ENCODE measurements around the gene FAM120A. TPM values are rescaled to one million over a fixed set of nuclear protein-coding genes. Genes with fewer than 3 reads are reported as not detected.

The FAM120A gene
- total RNA-seq, 1 experiment from 2014 or later: 99.0 TPM

DNA sequence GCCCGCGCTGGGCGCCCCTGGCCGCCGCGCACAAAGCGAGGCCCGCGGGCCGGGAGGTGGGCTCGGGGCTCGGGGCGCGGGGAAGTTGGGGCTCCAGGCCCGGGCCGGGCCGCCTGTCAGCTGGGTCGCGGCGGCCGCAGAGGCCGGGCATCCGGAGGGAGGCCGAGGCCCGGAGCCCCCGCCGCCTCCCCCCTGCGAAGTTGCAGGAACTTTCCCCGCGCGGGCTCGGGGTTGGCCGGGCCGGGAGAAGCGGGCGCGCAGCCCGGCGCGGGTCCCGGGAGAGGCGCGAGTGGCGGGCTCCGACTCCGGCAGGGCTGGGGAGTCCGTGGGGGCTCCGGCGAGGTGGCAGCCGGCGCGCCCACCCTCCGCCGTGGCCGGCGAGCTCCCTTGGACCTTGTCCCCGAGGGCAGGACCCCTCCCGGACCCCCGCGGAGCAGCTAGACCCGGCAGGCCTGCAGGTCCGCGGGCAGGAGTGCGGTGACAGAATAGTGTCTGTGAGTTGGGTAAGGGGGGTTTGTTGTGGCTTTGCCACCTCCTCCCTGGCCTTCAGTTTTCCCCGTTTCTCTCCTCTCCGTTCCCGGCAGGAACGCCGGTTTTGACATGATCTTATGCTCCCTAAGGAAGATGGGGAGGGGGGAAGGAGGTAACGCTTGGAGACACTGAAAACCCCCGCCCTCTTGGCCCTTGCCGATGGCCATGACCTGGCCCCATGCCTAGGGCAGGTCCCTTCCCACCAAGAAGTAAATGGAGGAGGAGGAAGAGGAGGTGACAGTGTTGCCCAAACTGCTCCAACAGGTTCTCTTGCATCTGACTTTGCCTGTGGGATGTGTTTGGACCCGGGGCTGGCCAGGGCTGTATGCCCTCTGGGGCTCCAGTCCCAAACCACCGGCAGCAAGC is 125.8 kb downstream of the FAM120A start:
- DNase-seq (ENCODE audit: low read depth): no peak

GRCh38 chr9:93577975-93578682 is 126.6 kb downstream of the FAM120A start:
- no peak for DNase-seq (ENCODE audit: low read depth)

DNA sequence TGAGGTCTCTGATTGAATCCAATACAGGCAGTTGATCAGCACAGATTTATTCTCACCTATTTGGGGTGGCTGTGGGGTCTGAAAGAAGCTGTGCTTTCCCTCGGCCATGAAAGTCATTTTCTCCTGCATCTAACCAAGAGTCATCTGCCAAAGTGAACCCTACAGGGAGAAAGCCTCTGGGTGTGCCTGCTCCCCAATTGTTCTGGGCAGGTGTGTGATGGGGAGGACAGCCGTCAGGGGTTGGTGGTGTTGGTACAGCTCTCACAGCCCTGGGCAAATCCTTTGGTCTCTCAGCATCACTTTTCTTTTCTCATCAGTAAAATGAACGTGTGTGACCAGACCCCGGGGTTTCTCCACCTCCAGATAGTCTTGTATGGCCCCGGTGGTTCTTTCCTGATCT is 127.4 kb downstream of the FAM120A start:
- no peak for DNase-seq (ENCODE audit: low read depth)

DNA sequence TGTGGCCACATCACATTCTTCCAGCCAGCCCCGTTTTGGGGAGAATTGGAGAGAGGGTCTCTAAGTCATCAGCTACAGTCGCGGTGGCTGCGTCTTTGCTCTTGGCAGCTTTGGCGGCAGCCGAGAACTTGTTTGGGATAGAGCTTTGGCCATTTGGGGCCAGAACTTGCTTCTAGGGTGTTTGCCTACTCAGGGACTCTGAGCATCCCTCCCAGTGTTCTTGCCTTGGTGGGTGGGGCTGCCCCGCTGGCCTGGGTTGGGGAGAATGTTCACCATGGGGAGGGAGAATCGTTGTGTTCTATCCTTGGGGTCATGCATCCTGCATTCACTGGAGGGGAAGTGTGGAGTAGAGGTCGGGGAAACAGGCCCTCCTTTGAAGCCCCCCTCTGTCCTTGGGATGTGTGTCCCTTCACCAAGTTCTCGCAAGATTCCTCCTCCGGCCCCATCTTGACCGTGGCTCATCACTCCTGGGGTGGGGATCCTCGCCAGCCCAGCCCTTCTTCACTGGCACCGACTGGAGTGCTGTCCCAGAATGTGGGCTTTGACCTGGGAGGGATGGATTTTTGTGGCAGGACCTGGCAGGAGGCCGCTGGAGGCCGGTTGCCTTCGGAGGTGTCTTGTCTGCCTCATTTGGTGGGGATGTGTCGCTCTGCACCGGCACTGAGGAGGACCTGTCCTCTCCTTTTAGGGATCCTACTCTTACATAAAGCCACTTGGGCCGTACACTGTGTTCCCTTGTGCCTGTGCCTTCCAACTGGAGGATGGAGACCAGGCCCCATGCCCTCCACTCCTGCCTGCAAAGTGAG is 128.4 kb downstream of the FAM120A start:
- DNase-seq (ENCODE audit: low read depth): no peak

- DNase-seq (ENCODE audit: low read depth): no peak
Observed at GRCh38 chr9:93580654-93581380, 129.3 kb downstream of the FAM120A start.

DNA sequence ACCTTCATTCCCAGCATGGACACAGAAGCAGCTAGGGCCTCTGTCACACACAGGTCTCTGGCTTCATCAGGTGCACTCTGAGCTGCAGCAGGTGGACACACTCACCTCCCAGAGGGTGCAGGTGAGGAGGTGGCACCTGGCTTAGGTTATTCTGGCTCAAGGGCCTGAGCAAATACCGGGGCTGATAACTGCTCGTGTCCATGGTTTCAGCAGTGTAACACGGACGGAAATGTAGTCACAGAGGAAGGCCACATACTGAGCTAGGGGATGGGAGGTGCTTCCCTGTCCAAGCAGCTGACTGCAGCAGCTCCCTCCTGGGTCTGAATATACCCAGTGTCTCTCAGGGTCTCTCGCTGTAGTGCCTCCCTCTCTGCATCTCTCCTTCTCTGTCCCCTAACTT is 130.6 kb downstream of the FAM120A start:
- DNase-seq (ENCODE audit: low read depth): no peak

DNA sequence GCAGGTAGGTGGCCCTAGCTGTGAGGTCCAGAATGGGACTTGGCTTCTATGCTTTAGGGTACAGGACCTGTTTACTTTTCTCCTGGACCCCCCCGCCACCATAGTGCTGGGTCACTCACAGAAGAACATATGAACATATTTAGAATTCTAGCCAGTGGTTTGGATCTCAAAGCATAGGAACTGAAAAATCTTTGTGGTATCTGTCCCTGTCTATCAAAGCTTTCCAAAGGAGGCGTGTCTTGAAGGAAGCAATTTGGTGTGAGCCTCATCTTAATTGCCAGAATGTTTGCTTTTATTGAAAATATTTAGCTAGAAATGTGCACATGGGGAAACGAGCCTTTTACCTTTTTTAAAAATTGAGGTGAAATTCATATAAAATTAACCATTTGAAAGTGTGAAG is 131.1 kb downstream of the FAM120A start:
- no peak for DNase-seq (ENCODE audit: low read depth)

DNA sequence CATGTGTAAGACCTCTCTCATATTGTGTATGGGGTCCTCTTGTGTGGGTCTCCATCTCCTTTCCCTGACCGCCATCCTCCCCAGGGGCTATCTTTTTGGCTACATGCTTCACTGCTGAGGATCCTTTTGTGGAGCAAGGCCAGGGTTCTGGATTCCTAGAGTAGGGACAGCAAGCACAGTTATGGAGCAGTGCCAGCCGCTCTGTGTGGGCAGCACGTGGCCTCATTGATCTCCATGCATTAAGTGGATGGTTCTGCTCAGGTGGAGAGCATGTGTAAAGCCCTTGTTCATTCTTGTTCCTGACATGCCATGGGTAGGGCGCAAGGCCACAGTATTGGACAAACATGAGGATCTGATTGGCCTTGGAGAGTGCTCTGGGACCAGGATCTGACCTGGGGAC is 133.8 kb downstream of the FAM120A start:
- DNase-seq (ENCODE audit: low read depth): no peak

- no peak for DNase-seq (ENCODE audit: low read depth)
Observed at GRCh38 chr9:93585695-93586094, 134.2 kb downstream of the FAM120A start.

DNA sequence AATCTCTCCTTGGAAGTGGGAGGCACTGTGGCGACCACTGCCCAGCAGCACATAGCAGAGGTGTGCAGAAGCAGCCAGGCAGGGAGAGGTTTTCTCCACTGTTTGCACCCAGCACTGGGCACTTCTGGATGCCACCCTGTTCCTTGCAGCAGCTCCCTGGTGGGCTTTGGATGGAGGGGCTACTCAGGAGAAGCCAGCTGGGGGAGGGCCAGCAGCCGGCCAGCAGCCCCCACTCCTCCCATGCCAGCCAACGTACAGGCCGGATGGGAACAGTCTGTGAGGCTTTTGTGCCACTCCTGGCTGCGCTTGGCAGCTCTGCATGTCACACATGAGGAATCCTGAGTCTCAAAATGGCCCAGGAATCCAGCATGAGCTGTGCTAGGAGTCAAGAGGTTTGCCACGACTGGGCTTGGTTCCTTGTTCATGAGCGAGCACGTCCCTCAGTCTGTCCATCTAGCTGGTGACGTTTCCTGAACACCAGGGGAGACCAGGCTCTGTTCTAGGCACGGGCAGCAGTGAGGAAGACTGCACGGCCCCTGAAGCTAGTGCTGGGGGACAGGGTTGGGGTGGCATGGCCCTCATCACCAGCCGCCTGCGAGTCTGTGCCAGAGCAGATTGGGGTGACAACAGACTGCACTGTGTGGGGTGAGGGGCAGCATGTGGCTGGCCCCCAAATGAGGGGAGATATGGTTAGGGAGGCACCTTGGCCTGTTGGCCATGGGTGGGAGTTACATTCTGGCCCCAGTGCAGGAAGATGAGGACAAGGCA is 135.0 kb downstream of the FAM120A start:
- DNase-seq (ENCODE audit: low read depth): no peak

GRCh38 chr9:93587284-93587650 is 135.8 kb downstream of the FAM120A start:
- DNase-seq (ENCODE audit: low read depth): no peak

DNA sequence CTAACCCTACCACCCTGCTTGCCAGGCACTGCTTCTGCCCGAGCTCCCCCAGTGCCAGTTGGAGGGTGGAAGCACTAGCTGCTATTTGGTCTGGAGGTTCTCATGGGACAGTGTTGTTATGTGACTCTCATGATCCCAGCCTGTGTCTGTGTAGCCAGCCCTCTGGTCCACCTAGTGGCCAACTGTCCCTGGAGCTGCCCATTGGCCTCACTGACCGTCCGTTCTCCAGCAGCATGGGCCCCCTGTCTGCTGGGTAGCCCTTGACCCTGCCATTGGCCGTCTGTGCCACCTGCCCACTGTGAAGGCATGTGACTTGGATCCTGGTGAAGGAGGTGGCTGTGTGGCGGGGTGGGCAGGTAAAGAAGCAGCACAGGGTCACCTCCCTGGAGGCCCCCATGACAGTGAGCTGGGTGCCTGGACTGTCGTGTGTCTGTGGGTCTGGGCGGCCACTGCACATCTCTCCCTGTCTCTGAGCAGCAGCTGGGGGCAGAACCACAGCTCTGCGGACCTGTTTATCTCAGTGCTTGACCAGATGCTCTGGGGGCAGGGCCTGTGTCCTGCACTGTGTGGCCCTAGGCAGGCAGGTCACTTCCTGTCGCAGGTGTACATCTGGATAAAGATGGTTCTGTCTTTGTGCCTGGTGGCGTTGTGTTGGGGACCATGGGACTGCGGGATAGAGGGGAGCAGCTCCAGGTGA is 136.3 kb downstream of the FAM120A start:
- DNase-seq (ENCODE audit: low read depth): no peak

GRCh38 chr9:93588641-93589609 is 137.4 kb downstream of the FAM120A start:
- no peak for DNase-seq (ENCODE audit: low read depth)

- no peak for DNase-seq (ENCODE audit: low read depth)
Observed at GRCh38 chr9:93589688-93590087, 138.2 kb downstream of the FAM120A start.

- no peak for DNase-seq (ENCODE audit: low read depth)
Observed at GRCh38 chr9:93590609-93591234, 139.2 kb downstream of the FAM120A start.

DNA sequence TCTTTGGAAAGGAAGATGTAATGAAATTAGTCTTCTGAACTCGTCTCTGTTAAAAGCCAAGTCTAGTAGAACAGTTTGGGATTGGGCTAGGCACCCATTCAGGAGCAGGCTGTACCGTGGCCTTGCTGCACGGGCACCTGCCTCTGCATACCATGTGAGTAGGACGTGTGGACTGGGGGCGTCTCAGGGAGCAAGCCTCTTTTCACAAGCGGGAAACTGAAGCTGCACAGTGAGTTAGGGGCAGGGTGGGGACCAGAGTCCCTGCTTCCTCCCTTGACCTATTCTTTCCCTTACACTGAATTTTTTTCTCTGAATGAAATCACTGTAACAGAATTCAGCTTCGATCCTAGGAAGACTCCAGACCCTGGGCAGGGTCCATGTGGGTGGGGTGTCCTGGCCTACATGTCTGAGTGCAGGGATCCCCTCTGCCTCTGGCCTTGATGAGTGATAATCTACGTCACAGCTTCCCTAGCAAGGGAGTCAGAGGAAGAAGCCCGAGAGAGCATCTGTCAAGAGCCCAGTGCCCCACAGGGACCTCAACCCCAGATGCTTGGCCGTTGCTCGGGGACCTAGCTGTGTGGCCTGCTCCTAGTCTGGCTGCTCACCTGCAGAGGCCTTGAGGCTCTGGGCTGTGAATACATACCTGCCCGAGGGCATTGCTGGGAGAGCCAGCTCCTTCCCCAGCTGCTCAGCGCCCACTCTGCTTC is 140.0 kb downstream of the FAM120A start:
- DNase-seq (ENCODE audit: low read depth): no peak

DNA sequence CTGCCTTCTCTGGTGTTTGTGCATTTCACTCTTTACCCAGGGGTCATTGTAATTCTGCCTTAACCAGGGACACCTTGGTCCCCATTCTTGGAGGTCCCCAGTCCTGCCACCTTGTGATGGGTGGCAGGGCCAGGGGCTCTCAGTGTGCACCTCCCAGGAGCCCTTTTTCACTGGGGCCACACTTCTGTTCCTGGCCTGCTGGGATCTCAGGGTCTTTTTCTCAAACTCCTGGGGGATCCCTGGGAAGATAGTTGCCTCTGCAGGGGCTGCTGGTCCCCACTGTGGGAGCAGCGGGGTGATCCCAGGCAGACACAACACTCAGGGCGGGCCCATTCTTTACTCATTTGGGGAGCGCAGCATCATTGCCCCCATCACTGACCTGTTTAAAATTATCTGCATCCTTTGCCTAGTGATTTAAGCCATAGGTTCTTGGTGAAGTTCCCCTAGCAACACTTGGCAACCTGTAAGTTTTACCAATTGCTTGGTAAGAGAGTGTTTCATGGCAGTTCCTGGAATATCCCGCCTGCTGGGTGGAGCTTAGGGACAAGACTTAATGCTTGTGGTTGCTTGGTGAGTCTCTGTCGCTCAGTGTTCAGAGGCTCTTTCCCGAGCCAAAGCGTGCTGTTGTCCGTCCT is 140.6 kb downstream of the FAM120A start:
- DNase-seq (ENCODE audit: low read depth): no peak
